ENCODE results near the gene PCNP.

Gene PCNP

DNA sequence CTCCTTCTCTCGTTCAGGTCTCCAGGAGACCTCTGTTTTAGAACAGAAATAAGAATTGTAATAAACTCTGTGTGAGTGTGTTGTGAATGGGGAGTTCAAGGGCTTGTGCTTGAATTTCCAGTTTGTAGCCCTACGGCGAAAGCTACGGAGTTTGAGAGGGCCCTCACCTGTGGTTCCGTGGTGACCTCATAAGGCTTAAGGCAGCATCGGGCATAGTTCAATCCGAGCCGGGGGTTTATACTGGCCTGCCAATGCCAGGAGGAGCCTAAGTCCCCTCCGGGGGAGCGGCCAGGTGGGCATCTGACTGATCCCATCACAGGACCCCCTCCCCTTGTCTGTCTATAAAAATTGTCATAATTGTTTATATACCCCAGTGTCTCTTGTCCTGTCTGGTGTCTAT is 59.2 kb downstream of the PCNP start:
- no peak overlapping the region for H3K4me3 ChIP-seq (ENCODE audit: low read depth, low read length)
- TF ChIP-seq CTCF (IDR thresholded peaks at IDR 0.05; ENCODE audit: borderline replicate concordance, insufficient read depth, low read depth, low read length): no peak

- TF ChIP-seq CTCF (IDR thresholded peaks at IDR 0.05; ENCODE audit: borderline replicate concordance, insufficient read depth, low read depth, low read length): no peak
- no peak overlapping the region for H3K4me3 ChIP-seq (ENCODE audit: low read depth, low read length)
Observed at GRCh38 chr3:101634591-101635196, 60.7 kb downstream of the PCNP start.

- TF ChIP-seq CTCF (IDR thresholded peaks at IDR 0.05; ENCODE audit: borderline replicate concordance, insufficient read depth, low read depth, low read length): no peak
- no peak overlapping the region for H3K4me3 ChIP-seq (ENCODE audit: low read depth, low read length)
Observed at GRCh38 chr3:101635345-101635744, 61.4 kb downstream of the PCNP start.

DNA sequence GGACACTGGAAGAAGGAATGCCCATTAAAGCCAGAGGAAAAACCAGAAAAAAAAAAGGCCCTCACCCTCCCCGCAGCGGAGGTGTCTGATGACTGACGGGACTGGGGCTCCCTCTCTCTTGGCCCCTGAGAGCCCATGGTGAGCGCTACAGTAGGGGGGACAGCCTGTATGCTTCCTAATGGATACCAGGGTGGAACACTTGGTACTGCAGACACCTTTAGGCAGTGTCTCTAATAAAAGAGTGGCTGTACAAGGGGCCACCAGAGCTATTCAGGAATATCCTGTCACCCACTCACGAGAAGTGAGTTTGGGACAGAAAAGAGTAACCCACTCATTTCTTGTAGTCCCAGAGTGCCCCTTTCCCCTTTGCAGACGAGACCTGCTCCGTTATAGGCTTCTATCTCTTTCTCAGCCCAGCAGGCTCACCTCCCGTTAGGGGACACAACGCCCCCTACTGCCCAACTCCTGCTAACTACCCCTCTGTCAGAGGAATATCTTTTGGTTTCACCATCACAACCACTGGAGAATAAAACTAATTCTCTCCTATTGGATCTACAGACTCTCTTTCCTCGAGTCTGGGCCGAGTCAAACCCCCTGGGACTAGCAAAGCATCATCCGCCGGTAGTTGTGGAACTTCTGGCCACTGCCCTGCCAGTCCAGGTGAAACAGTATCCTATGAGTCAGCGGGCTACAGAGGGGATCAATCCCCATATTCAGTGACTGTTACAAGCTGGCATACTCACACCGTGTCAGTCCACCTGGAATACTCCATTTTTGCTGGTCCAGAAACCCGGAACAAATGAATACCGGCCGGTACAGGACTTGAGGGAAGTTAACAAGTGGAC is 62.2 kb downstream of the PCNP start:
- no peak overlapping the region for H3K4me3 ChIP-seq (ENCODE audit: low read depth, low read length)
- peak; percentile 59 for TF ChIP-seq CTCF (IDR thresholded peaks at IDR 0.05; ENCODE audit: borderline replicate concordance, insufficient read depth, low read depth, low read length)

- no peak for TF ChIP-seq CTCF (IDR thresholded peaks at IDR 0.05; ENCODE audit: borderline replicate concordance, insufficient read depth, low read depth, low read length)
- no peak overlapping the region for H3K4me3 ChIP-seq (ENCODE audit: low read depth, low read length)
Observed at GRCh38 chr3:101637451-101637850, 63.5 kb downstream of the PCNP start.

- no peak overlapping the region for H3K4me3 ChIP-seq (ENCODE audit: low read depth, low read length)
- TF ChIP-seq CTCF (IDR thresholded peaks at IDR 0.05; ENCODE audit: borderline replicate concordance, insufficient read depth, low read depth, low read length): no peak
Observed at GRCh38 chr3:101638261-101638745, 64.3 kb downstream of the PCNP start.
